Body of pancreas (tissue), 4 donors: Measurements from ENCODE around the gene IRF2BP1. TPM values are rescaled to one million over a fixed set of nuclear protein-coding genes. Genes with fewer than 3 reads are reported as not detected.

Experiments used
- ATAC-seq: fragments of 150-250 bp; one replicate; pipeline ENCODE4 v1.9.1; 2016
- DNase-seq, 4 donors: peaks; one replicate each; pipeline ENCODE4 v3.0.0-alpha.2; 2019
- H3K27ac ChIP-seq, 4 donors: fragments of 200-600 bp; sonication (generic); 1 replicate in 3 of 4; 2 replicates in 1 of 4; pipeline versions ENCODE4 v1.5.1 to v1.6.1; 2016 to 2019; ENCODE audit warnings: mild to moderate bottlenecking in 1 of 4, mixed read lengths in 1 of 4, moderate library complexity in 1 of 4
- H3K27me3 ChIP-seq, 2 donors: fragments of 200-600 bp; sonication (generic); one replicate each; pipeline ENCODE4 v1.6.0; 2016; ENCODE audit warnings: mild to moderate bottlenecking in 1 of 2
- H3K36me3 ChIP-seq, 2 donors: fragments of 200-600 bp; sonication (generic); replicated peaks in 1 of 2; 2 replicates each; pipeline ENCODE4 v1.5.1; 2016; ENCODE audit warnings: low read depth in 2 of 2; ENCODE audit not compliant: insufficient read depth in 1 of 2
- H3K4me1 ChIP-seq: fragments of 200-600 bp; sonication (generic); one replicate; pipeline ENCODE4 v1.6.0; 2016
- H3K4me3 ChIP-seq, 2 donors: fragments of 200-600 bp; sonication (generic); 1 replicate in 1 of 2; 2 replicates in 1 of 2; pipeline ENCODE4 v1.5.1; 2016 to 2019
- H3K9me3 ChIP-seq, 3 donors: fragments of 200-600 bp; sonication (generic); 1 replicate in 2 of 3; 2 replicates in 1 of 3; pipeline ENCODE4 v1.5.1; 2016
- CTCF ChIP-seq, 7 experiments: fragments of 450-650 bp in 4 of 7; fragments of 200-600 bp in 3 of 7; sonication (generic) in 3 of 7; IDR thresholded peaks; one replicate each; pipeline ENCODE4 v1.5.1; 2016 to 2019; ENCODE audit warnings: antibody characterized with exemption in 7 of 7
- POLR2A ChIP-seq, 3 donors: fragments of 450-650 bp; IDR thresholded peaks; one replicate each; pipeline ENCODE4 v1.6.1; 2016; ENCODE audit warnings: antibody characterized with exemption in 3 of 3, mild to moderate bottlenecking in 2 of 3
- WGBS, 2 donors: methylation state at CpG; one replicate each; pipeline ENCODE4 v1.1.5; 2017; 5-methylcytosine and 5-hydroxymethylcytosine counted together
- intact Hi-C: fragments of 100-400 bp; cut with DNase I; formaldehyde crosslinking; loops from one replicate; pipeline ENCODE4 v1.15.1; 2023
- total RNA-seq, 2 donors: library from RNA; depleted of rRNA; stranded (reverse); fragments of >200 nt; gene quantifications; one replicate each; pipeline ENCODE4 v1.1.0, GENCODE V29; 2016

Gene IRF2BP1
- total RNA-seq, 2 donors from 2014 or later: 24.1 to 25.1 TPM

- no peaks in the 10 kb centered on the region for H3K36me3 ChIP-seq
- TF ChIP-seq POLR2A (IDR thresholded peaks at IDR 0.05) (no peak), CTCF (IDR thresholded peaks at IDR 0.05) (no peak)
- no peak for ATAC-seq
- H3K27ac ChIP-seq: peak overlapping the region; percentile 22 to 89 (median 72)
- intact Hi-C loops: no loop called here
- peak in 2 of 4 donors; percentile 34 to 43 for DNase-seq
- no peaks in the 10 kb centered on the region for H3K9me3 ChIP-seq
- WGBS, 2 donors: 27 to 28% methylated on average over 6 to 11 of the region's 11 CpGs
- peak overlapping the region; percentile 4 to 58 for H3K4me3 ChIP-seq
- H3K4me1 ChIP-seq: peaks cover 52% of the 10 kb centered on the region
- no peaks in the 10 kb centered on the region for H3K27me3 ChIP-seq
These were observed 19.4 kb downstream of the IRF2BP1 start for GRCh38 chr19:45866400-45867176.

GRCh38 chr19:45865269-45865948, 20.5 kb downstream of the IRF2BP1 start:
- no peaks in the 10 kb centered on the region for H3K27me3 ChIP-seq
- H3K4me3 ChIP-seq: peak overlapping the region; percentile 38 to 58
- ATAC-seq: no peak
- no peaks in the 10 kb centered on the region for H3K36me3 ChIP-seq
- WGBS, 2 donors: 29 to 40% methylated on average over 8 to 9 of the region's 9 CpGs
- TF ChIP-seq POLR2A (IDR thresholded peaks at IDR 0.05): peak in 1 of 3 donors; percentile 24
- no peak for TF ChIP-seq CTCF (IDR thresholded peaks at IDR 0.05)
- intact Hi-C loops: no loop called here
- H3K27ac ChIP-seq: peak overlapping the region; percentile 62 to 89 (median 78)
- DNase-seq: peak in 3 of 4 donors; percentile 47 to 58 (median 50)
- no peaks in the 10 kb centered on the region for H3K9me3 ChIP-seq
- H3K4me1 ChIP-seq: peaks cover 57% of the 10 kb centered on the region

- no peak for ATAC-seq
- H3K4me3 ChIP-seq: peak overlapping the region; percentile 46 to 58
- intact Hi-C loops: no loop called here
- no peak for TF ChIP-seq CTCF (IDR thresholded peaks at IDR 0.05)
- TF ChIP-seq POLR2A (IDR thresholded peaks at IDR 0.05): no peak
- H3K27ac ChIP-seq: peak overlapping the region; percentile 62 to 89 (median 78)
- no peaks in the 10 kb centered on the region for H3K27me3 ChIP-seq
- DNase-seq: no peak
- WGBS, 2 donors: 15 to 19% methylated on average over 12 of the region's 12 CpGs
- no peaks in the 10 kb centered on the region for H3K36me3 ChIP-seq
- H3K9me3 ChIP-seq: no peaks in the 10 kb centered on the region
- H3K4me1 ChIP-seq: peaks cover 56% of the 10 kb centered on the region
These were observed 21.3 kb downstream of the IRF2BP1 start for GRCh38 chr19:45864629-45865082.

GRCh38 chr19:45863840-45864628, 21.9 kb downstream of the IRF2BP1 start, which contains the start of gene FOXA3:
TSS of gene FOXA3 (plus strand) at chr19:45864326. CDS start at chr19:45864457, 131 bp downstream.
- DNase-seq: peak; percentile 75 to 83 (median 82)

More at GRCh38 chr19:45863840-45864628, 21.9 kb downstream of the IRF2BP1 start, which contains the start of gene FOXA3:
- H3K4me3 ChIP-seq: peak within 1 kb of the TSS; percentile 46 to 58
- no peaks in the 10 kb centered on the region for H3K9me3 ChIP-seq
- intact Hi-C loops: no loop called here
- WGBS, 2 donors: 5 to 9% methylated on average over 16 to 40 of the region's 71 CpGs
- H3K27me3 ChIP-seq: no peaks in the 10 kb centered on the region
- peaks cover 53% of the 10 kb centered on the region for H3K4me1 ChIP-seq
- peak within 1 kb of the TSS; percentile 62 to 89 (median 78) for H3K27ac ChIP-seq
- no peaks in the 10 kb centered on the region for H3K36me3 ChIP-seq
- TF ChIP-seq POLR2A (IDR thresholded peaks at IDR 0.05) (peak; percentile 70 to 84 (median 81)), CTCF (IDR thresholded peaks at IDR 0.05) (peak; percentile 78 to 98 (median 90))
- peak; percentile 76 for ATAC-seq
